GM19372 (cell line): Measurements from ENCODE around the gene TSNAXIP1.
"Not testable (repeated sequence)": the region's sequence is repeated elsewhere in the genome, so short reads cannot be mapped to it uniquely, and the experiment has no call there.

Experiments used
- ATAC-seq: cut with Tn5 transposase; IDR thresholded peaks from one replicate; pipeline ENCODE4 v1.9.1; 2021; ENCODE audit warnings: mild to moderate bottlenecking, low read depth, moderate library complexity; ENCODE audit not compliant: unreplicated experiment

The TSNAXIP1 gene

GRCh38 chr16:67833415-67834241 lies 26.9 kb downstream of the TSNAXIP1 start:
- ATAC-seq = peak; percentile 97

GRCh38 chr16:67834242-67834614 lies 27.5 kb downstream of the TSNAXIP1 start:
- no peak for ATAC-seq

- not testable (repeated sequence) for ATAC-seq
Measured at GRCh38 chr16:67837190-67837589, 30.5 kb downstream of the TSNAXIP1 start.

GRCh38 chr16:67837811-67838210 lies 31.1 kb downstream of the TSNAXIP1 start:
- ATAC-seq = no peak

- ATAC-seq = no peak
Measured at GRCh38 chr16:67841198-67841815, 34.6 kb downstream of the TSNAXIP1 start.

- ATAC-seq = peak; percentile 44
Measured at GRCh38 chr16:67841816-67842508, 35.3 kb downstream of the TSNAXIP1 start, which contains the start of gene THAP11. Gene THAP11 (plus strand): TSS chr16:67842320. CDS start chr16:67842555, 235 bp downstream.

GRCh38 chr16:67842509-67843342 lies 36.0 kb downstream of the TSNAXIP1 start:
- ATAC-seq = peak; percentile 16

- no peak for ATAC-seq
Measured at GRCh38 chr16:67843343-67843765, 36.7 kb downstream of the TSNAXIP1 start.

GRCh38 chr16:67844497-67844896 lies 37.8 kb downstream of the TSNAXIP1 start:
- ATAC-seq = no peak

GRCh38 chr16:67845291-67846062 lies 38.8 kb downstream of the TSNAXIP1 start:
- no peak for ATAC-seq

- no peak for ATAC-seq
Measured at GRCh38 chr16:67846063-67846319, 39.3 kb downstream of the TSNAXIP1 start.

GRCh38 chr16:67846320-67847063 lies 39.8 kb downstream of the TSNAXIP1 start, which contains the start of gene NUTF2:
Gene NUTF2 (plus strand): TSS chr16:67846933. CDS start chr16:67865131, 18,198 bp downstream.
- ATAC-seq = peak; percentile 50

- peak; percentile 36 for ATAC-seq
Measured at GRCh38 chr16:67847064-67847861, 40.6 kb downstream of the TSNAXIP1 start, which contains the start of gene CENPT. Gene CENPT (minus strand): TSS chr16:67847693. CDS start chr16:67833859, 13,834 bp downstream.

GRCh38 chr16:67848118-67848517 lies 41.4 kb downstream of the TSNAXIP1 start:
- ATAC-seq = no peak

- ATAC-seq = no peak
Measured at GRCh38 chr16:67853670-67854069, 47.0 kb downstream of the TSNAXIP1 start.

GRCh38 chr16:67855789-67856188 lies 49.1 kb downstream of the TSNAXIP1 start:
- ATAC-seq = no peak

GRCh38 chr16:67856927-67857546 lies 50.3 kb downstream of the TSNAXIP1 start:
- ATAC-seq = no peak
